ENCODE data around the gene HM13. TPM values are rescaled to one million over a fixed set of nuclear protein-coding genes. Genes with fewer than 3 reads are reported as not detected.

The HM13 gene
- total RNA-seq, 1 donor from 2014 or later = 193 TPM

DNA sequence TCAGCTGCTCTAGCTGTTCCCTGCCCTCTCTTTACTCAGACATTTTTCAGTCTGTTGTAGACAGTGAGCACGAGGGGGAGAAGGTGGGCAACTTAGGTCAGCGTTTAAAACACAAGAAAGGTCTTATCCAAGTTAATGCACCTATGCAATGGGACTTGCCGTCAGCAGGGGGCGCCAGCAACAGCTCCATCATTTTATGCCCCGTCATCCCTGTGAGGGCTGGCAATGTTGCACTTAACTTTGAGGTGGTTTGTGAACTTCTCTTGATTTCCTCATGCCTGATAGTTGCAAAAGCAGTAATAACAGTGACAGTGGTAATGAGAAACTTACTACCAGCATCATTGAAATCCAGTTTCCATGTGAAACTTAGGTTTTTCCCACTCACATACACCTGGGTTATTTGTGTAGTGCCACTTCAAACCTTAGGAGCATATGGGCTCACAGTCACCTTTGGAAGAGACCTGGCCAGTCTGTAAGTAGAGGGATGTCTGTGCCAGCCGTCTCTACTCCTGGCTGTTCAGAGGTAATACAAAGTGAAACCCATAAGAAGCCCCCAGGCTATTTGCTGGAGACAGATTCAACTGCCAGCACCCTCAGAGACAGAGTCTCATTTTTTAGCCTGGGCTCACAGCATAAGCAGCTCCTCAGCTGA lies 46.0 kb downstream of the HM13 start:
- DNase-seq = peak; percentile 91
- intact Hi-C loops (cut with micrococcal nuclease) = loop anchor here (1.0 to 10.0 kb wide), 2 partner anchors 45 to 52 kb away; partner anchors contain the start of gene HM13
- peaks cover 69% of the 10 kb centered on the region for H3K36me3 Mint-ChIP-seq (ENCODE audit: low read depth)
- H3K9me3 Mint-ChIP-seq = no peaks in the 10 kb centered on the region
- peak overlapping the region; percentile 85 for H3K27ac Mint-ChIP-seq
- no peak overlapping the region for H3K4me3 Mint-ChIP-seq
- no peaks in the 10 kb centered on the region for H3K27me3 Mint-ChIP-seq
- peaks cover 12% of the 10 kb centered on the region for H3K4me1 Mint-ChIP-seq

GRCh38 chr20:31560746-31561598 lies 46.7 kb downstream of the HM13 start:
- DNase-seq = no peak
- H3K36me3 Mint-ChIP-seq (ENCODE audit: low read depth) = peaks cover 66% of the 10 kb centered on the region
- H3K27ac Mint-ChIP-seq = peak overlapping the region; percentile 85
- no peak overlapping the region for H3K4me3 Mint-ChIP-seq
- no peaks in the 10 kb centered on the region for H3K9me3 Mint-ChIP-seq
- intact Hi-C loops (cut with micrococcal nuclease) = loop anchor here (1.0 to 10.0 kb wide), 2 partner anchors 46 to 51 kb away; partner anchors contain the start of gene HM13
- H3K4me1 Mint-ChIP-seq = peaks cover 12% of the 10 kb centered on the region
- no peaks in the 10 kb centered on the region for H3K27me3 Mint-ChIP-seq

- H3K9me3 Mint-ChIP-seq = no peaks in the 10 kb centered on the region
- H3K27me3 Mint-ChIP-seq = no peaks in the 10 kb centered on the region
- intact Hi-C loops (cut with micrococcal nuclease) = loop anchor here (10.0 kb wide), 1 partner anchor 47 kb away; the partner anchor contains the start of gene HM13
- H3K4me1 Mint-ChIP-seq = peaks cover 20% of the 10 kb centered on the region
- no peak overlapping the region for H3K4me3 Mint-ChIP-seq
- H3K36me3 Mint-ChIP-seq (ENCODE audit: low read depth) = peaks cover 64% of the 10 kb centered on the region
- no peak overlapping the region for H3K27ac Mint-ChIP-seq
- no peak for DNase-seq
Measured at GRCh38 chr20:31562241-31562640, 48.0 kb downstream of the HM13 start.

DNA sequence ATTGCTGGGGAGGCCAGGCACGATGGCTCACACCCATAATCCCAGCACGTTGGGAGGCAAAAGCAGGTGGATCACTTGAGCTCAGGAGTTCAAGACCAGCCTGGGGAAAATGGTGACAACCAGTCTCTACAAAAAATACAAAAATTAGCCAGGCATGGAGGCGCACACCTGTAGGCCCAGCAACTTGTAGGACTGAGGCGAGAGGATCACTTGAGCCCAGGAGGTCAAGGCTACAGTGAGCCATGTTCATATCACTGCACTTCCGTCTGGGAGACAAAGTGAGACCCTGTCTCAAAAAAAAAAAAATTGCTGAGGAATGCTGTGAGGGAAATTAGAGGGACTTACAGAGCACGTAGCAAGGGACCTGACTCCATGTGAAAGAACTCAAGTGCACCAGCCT lies 50.0 kb downstream of the HM13 start:
- Mint-ChIP-seq H3K36me3 (ENCODE audit: low read depth) (peaks cover 65% of the 10 kb centered on the region), H3K9me3 (no peaks in the 10 kb centered on the region), H3K27ac (no peak overlapping the region), H3K4me1 (peaks cover 18% of the 10 kb centered on the region), H3K27me3 (no peaks in the 10 kb centered on the region), H3K4me3 (no peak overlapping the region)
- intact Hi-C loops (cut with micrococcal nuclease) = loop anchor here (10.0 kb wide), 1 partner anchor 49 kb away; the partner anchor contains the start of gene HM13
- no peak for DNase-seq

DNA sequence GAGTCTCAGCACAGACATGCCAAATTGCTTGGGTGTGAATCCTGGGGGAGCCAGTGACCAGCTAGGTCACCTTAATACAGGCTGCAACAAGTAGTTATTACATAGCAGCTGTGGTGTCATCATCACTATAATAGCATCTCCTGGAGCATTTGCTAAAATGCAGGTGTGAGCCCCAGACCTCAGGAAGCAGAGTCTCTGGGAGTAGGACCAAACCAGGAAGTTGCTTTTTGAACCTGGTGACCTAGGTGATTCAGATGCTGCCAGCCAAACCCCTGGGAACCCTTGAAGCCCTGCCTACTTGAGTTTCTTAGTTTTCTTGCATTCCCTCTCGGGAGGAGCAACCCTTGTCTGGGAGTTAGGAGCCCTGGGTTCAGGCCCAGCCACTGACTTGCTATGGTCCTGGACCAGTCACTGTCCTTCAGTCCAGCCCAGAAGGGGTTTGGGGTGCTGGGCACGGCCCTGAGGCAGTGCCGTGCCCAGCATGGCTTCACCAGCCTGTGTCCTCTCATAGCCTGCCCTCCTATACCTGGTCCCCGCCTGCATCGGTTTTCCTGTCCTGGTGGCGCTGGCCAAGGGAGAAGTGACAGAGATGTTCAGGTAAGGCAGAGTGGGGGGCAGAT lies 51.6 kb downstream of the HM13 start:
- Mint-ChIP-seq H3K27me3 (no peaks in the 10 kb centered on the region), H3K9me3 (no peaks in the 10 kb centered on the region), H3K4me3 (no peak overlapping the region), H3K4me1 (peaks cover 8% of the 10 kb centered on the region), H3K36me3 (ENCODE audit: low read depth) (peaks cover 54% of the 10 kb centered on the region), H3K27ac (no peak overlapping the region)
- intact Hi-C loops (cut with micrococcal nuclease) = loop anchor here (10.0 kb wide), 1 partner anchor 51 kb away; the partner anchor contains the start of gene HM13
- peak; percentile 54 for DNase-seq

DNA sequence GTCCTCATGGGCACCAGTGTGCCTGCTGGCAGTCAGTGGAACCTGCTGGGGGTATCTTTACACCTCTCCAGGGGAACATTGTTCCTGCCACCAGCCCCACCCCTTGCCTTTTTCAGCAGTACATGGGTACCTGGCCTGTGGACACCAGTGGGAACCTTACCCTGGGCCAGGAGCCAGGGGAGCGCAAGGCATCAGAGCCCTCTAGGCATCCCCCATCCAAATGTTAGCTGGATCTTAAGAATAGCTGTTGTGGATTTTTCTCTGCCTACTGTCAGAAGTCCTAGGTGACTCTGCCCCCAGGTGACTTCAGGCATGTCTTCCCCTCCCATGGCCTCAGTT lies 52.0 kb downstream of the HM13 start:
- Mint-ChIP-seq H3K27ac (peak overlapping the region; percentile 56), H3K36me3 (ENCODE audit: low read depth) (peaks cover 50% of the 10 kb centered on the region), H3K4me1 (peaks cover 8% of the 10 kb centered on the region), H3K4me3 (no peak overlapping the region), H3K27me3 (no peaks in the 10 kb centered on the region), H3K9me3 (no peaks in the 10 kb centered on the region)
- DNase-seq = peak; percentile 53
- intact Hi-C loops (cut with micrococcal nuclease) = loop anchor here (10.0 kb wide), 1 partner anchor 51 kb away; the partner anchor contains the start of gene HM13

DNA sequence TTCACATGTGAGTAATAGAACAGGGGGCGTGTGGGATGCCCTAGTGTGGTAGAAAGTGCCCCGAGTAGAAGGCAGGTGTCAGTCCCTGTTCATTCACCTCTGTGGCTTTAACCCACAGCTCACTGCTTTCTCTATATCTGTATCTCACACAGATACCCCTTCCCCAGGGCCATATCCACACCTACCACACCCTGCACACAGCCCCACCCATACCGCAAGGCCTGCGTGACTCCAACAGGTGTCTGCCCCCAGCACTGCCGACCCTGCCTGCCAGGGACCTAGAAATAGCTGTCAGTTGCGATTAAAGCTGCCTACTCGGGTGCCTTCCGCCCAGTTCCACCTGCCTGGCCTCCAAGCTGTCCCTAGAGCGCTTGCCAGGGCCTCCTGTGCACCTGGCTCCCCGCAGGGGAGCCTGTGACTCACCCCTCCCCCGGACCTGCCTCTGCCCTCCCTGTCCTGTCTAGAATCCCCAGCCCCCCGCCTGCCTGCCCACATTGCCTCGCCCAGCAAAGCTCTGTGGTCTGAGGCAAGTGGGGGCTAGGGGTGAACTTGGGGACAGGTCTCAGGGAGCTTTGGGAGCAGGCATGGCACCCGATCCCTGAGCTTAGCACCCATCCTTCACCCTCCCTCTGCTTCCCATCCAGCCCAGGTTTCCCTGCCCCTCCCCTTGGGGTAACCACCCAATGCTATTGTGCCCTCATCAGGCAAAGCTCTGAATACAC lies 52.6 kb downstream of the HM13 start:
- H3K4me1 Mint-ChIP-seq = peaks cover 8% of the 10 kb centered on the region
- no peaks in the 10 kb centered on the region for H3K9me3 Mint-ChIP-seq
- intact Hi-C loops (cut with micrococcal nuclease) = loop anchor here (10.0 kb wide), 1 partner anchor 52 kb away; the partner anchor contains the start of gene HM13
- H3K36me3 Mint-ChIP-seq (ENCODE audit: low read depth) = peaks cover 45% of the 10 kb centered on the region
- no peaks in the 10 kb centered on the region for H3K27me3 Mint-ChIP-seq
- H3K27ac Mint-ChIP-seq = peak overlapping the region; percentile 56
- no peak overlapping the region for H3K4me3 Mint-ChIP-seq
- peak; percentile 54 for DNase-seq

- H3K27ac Mint-ChIP-seq = peak overlapping the region; percentile 29
- intact Hi-C loops (cut with micrococcal nuclease) = loop anchor here (10.0 kb wide), 1 partner anchor 53 kb away; the partner anchor contains the start of gene HM13
- H3K4me1 Mint-ChIP-seq = peaks cover 13% of the 10 kb centered on the region
- no peak overlapping the region for H3K4me3 Mint-ChIP-seq
- H3K27me3 Mint-ChIP-seq = no peaks in the 10 kb centered on the region
- no peaks in the 10 kb centered on the region for H3K9me3 Mint-ChIP-seq
- H3K36me3 Mint-ChIP-seq (ENCODE audit: low read depth) = peaks cover 43% of the 10 kb centered on the region
- no peak for DNase-seq
Measured at GRCh38 chr20:31567380-31567720, 53.1 kb downstream of the HM13 start.

DNA sequence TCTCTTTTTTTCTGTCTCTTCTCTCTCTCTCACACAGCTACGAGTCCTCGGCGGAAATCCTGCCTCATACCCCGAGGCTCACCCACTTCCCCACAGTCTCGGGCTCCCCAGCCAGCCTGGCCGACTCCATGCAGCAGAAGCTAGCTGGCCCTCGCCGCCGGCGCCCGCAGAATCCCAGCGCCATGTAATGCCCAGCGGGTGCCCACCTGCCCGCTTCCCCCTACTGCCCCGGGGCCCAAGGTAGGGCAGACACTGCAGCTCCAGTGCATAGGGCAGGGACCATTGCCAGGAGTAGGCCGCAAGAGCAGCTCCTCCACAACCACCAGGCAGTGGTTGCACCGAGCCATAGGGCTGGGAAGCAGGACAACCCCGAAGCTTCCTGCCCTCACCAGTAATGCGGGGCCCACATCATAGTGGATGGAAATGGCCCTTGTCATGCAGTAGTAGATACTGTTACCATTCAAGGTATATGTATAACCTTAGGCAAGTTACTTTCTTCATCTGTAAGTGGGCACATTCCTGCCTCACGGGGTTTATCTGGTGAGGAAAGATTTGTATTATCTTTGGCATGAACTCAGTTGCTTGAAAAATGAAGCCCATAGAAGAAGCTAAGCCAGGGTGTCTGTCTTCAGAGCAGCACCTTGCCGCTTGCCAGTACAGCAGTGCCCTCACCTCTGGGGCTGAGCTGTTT lies 53.9 kb downstream of the HM13 start:
- Mint-ChIP-seq H3K4me1 (peaks cover 18% of the 10 kb centered on the region), H3K27ac (peak overlapping the region; percentile 1)

GRCh38 chr20:31568773-31569162 lies 54.5 kb downstream of the HM13 start:
- Mint-ChIP-seq H3K4me1 (peaks cover 23% of the 10 kb centered on the region), H3K27ac (no peak overlapping the region), H3K4me3 (no peak overlapping the region), H3K36me3 (ENCODE audit: low read depth) (peaks cover 32% of the 10 kb centered on the region), H3K27me3 (no peaks in the 10 kb centered on the region), H3K9me3 (no peaks in the 10 kb centered on the region)
- DNase-seq = no peak
- intact Hi-C loops (cut with micrococcal nuclease) = loop anchor here (1.0 to 10.0 kb wide), 2 partner anchors 44 to 54 kb away; partner anchors contain the start of gene HM13

More for the DNA sequence above, 53.9 kb downstream of the HM13 start:
- intact Hi-C loops (cut with micrococcal nuclease) = loop anchor here (10.0 kb wide), 1 partner anchor 53 kb away; the partner anchor contains the start of gene HM13
- Mint-ChIP-seq H3K36me3 (ENCODE audit: low read depth) (peaks cover 36% of the 10 kb centered on the region), H3K9me3 (no peaks in the 10 kb centered on the region), H3K4me3 (no peak overlapping the region), H3K27me3 (no peaks in the 10 kb centered on the region)
- DNase-seq = peak; percentile 57

- Mint-ChIP-seq H3K36me3 (ENCODE audit: low read depth) (peaks cover 26% of the 10 kb centered on the region), H3K4me3 (no peak overlapping the region), H3K27me3 (no peaks in the 10 kb centered on the region), H3K9me3 (no peaks in the 10 kb centered on the region), H3K27ac (no peak overlapping the region), H3K4me1 (peaks cover 28% of the 10 kb centered on the region)
- DNase-seq = peak; percentile 89
- intact Hi-C loops (cut with micrococcal nuclease) = loop anchor here (1.0 to 10.0 kb wide), 2 partner anchors 43 to 55 kb away; partner anchors contain the start of gene HM13
Measured at GRCh38 chr20:31569163-31570020, 55.1 kb downstream of the HM13 start.

DNA sequence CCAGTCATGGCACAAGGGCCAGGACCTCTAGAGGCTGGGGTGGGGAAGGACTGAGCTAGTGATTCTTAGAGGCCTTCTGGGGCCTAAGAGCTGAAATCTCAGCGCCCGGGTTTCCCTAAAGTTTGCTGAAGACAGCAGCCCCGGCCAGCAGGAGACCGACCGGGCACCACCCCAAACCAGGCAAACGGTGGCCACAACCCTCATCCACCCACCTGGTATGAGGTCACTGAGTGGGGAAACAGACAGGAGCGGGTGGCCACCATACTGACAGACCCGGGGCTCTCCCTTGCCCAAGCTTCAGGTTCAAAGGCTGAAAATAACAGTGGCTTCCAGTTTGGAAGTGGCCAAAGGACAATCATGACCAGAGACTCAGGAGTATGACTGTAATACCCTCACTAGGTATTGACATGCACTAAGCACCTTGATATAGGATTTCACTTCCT lies 55.8 kb downstream of the HM13 start:
- intact Hi-C loops (cut with micrococcal nuclease) = no loop called here
- peaks cover 28% of the 10 kb centered on the region for H3K4me1 Mint-ChIP-seq
- H3K9me3 Mint-ChIP-seq = no peaks in the 10 kb centered on the region
- peaks cover 23% of the 10 kb centered on the region for H3K36me3 Mint-ChIP-seq (ENCODE audit: low read depth)
- H3K27me3 Mint-ChIP-seq = no peaks in the 10 kb centered on the region
- DNase-seq = peak; percentile 55
- no peak overlapping the region for H3K27ac Mint-ChIP-seq
- no peak overlapping the region for H3K4me3 Mint-ChIP-seq

Measured in activated CD4-positive, alpha-beta T cell treated with anti-CD3 and anti-CD28 coated beads, Interleukin-2, amount 10 ng/mL, durations not matched to agents 24 days and 14 days (primary cell).